Measurements from ENCODE around the gene PBLD. TPM values are rescaled to one million over a fixed set of nuclear protein-coding genes. Genes with fewer than 3 reads are reported as not detected.

PBLD gene
- total RNA-seq, 1 experiment from 2014 or later: 3.5 TPM

- Mint-ChIP-seq H3K36me3 (ENCODE audit: insufficient read depth in 1 of 3, low read depth in 3 of 3) (peaks cover 49 to 85% (median 81%) of the 10 kb centered on the region in 3 experiments), H3K9me3 (no peaks in the 10 kb centered on the region), H3K4me1 (peaks cover 18 to 22% of the 10 kb centered on the region in 2 experiments), H3K27ac (peak overlapping the region in 2 of 3 experiments; percentile 52 to 90; a peak in 3 of 7 replicates), H3K4me3 (no peak overlapping the region), H3K27me3 (ENCODE audit: low read depth) (no peaks in the 10 kb centered on the region)
- WGBS (ENCODE audit: extremely low coverage, insufficient read length, low lambda C conversion rate): no CpG with 5 or more reads among the region's 8 CpGs
- Histone ChIP-seq H3K23me2 (ENCODE audit: insufficient read length, low read depth, low read length, poor library complexity, severe bottlenecking) (no peaks in the 10 kb centered on the region), H3K9me3 (ENCODE audit: control insufficient read depth, low read depth, low read length) (no peaks in the 10 kb centered on the region), H4K91ac (ENCODE audit: insufficient read length, low read depth, low read length) (no peak overlapping the region), H3K79me2 (ENCODE audit: insufficient read depth, low read length) (peaks cover 25% of the 10 kb centered on the region), H3K27ac (ENCODE audit: insufficient read length, low read depth, low read length) (peak overlapping the region; percentile 66), H3K9ac (ENCODE audit: extremely low read depth, insufficient read length, low read length) (no peak overlapping the region), H3K79me1 (ENCODE audit: insufficient read depth, low read depth, low read length, poor library complexity, severe bottlenecking) (peaks cover 9% of the 10 kb centered on the region), H2AK5ac (ENCODE audit: insufficient read length, low read length) (no peak overlapping the region), H3K23ac (ENCODE audit: insufficient read length, low read depth, low read length) (no peak overlapping the region), H4K8ac (replicated peaks; ENCODE audit: insufficient read length, low read depth, low read length) (no peak overlapping the region), H2BK15ac (ENCODE audit: low read depth, low read length) (no peak overlapping the region), H3K18ac (ENCODE audit: insufficient read length, low read depth, low read length) (no peak overlapping the region), H4K20me1 (ENCODE audit: control insufficient read depth, insufficient read depth, insufficient read length) (no peaks in the 10 kb centered on the region), H2BK20ac (ENCODE audit: low read depth, low read length, poor library complexity, severe bottlenecking) (no peak overlapping the region), H3K4me2 (ENCODE audit: insufficient read depth, insufficient read length, low read length) (no peak overlapping the region), H2AFZ (ENCODE audit: low read length) (no peak overlapping the region), H3K56ac (ENCODE audit: insufficient read length, low read depth, low read length) (no peak overlapping the region), H3K27me3 (ENCODE audit: insufficient read depth, low read length) (no peaks in the 10 kb centered on the region), H3K14ac (ENCODE audit: insufficient read depth, low read length) (no peak overlapping the region), H4K5ac (ENCODE audit: insufficient read length, low read depth, low read length) (no peak overlapping the region), H3K4ac (ENCODE audit: low read depth, low read length) (no peak overlapping the region), H2BK5ac (ENCODE audit: insufficient read length, low read length) (no peak overlapping the region), H3K4me1 (ENCODE audit: insufficient read depth, low read length) (0 out of 2 replicates have a peak, but pooled peaks cover 3% of the 10 kb centered on the region), H3T11ph (ENCODE audit: low read length) (no peak overlapping the region), H2BK120ac (ENCODE audit: low read depth, low read length, poor library complexity, severe bottlenecking) (no peak overlapping the region), H2BK12ac (ENCODE audit: insufficient read length, low read depth, low read length) (no peak overlapping the region)
- no peak for DNase-seq
- TF ChIP-seq CTCF (conservative IDR thresholded peaks at IDR 0.05): no peak
Measured at GRCh38 chr10:68340358-68341080, 7.8 kb upstream of the PBLD start.
